ENCODE measurements around the gene KCNA1.

GRCh38 chr12:4870423-4870822 is 39.3 kb upstream of the KCNA1 start:
- TF ChIP-seq POLR2A (IDR thresholded peaks at IDR 0.05; ENCODE audit: low read depth, low read length) (no peak), POLR2AphosphoS5 (IDR thresholded peaks at IDR 0.05; ENCODE audit: low read depth, low read length) (no peak)
